H9 (cell line): Measurements from ENCODE around the gene VILL. TPM values are rescaled to one million over a fixed set of nuclear protein-coding genes. Genes with fewer than 3 reads are reported as not detected.

Experiments
- DNase-seq: peaks from one replicate; pipeline ENCODE4 v3.0.0-alpha.2; 2017
- H2AFZ ChIP-seq: one replicate; pipeline ENCODE4 v1.6.1; 2013; ENCODE audit warnings: mild to moderate bottlenecking, low read length, control low read depth, moderate library complexity
- H2AK5ac ChIP-seq: 2 replicates; pipeline ENCODE4 v1.6.1; 2013; ENCODE audit warnings: low read length, control low read depth, mixed read lengths; ENCODE audit not compliant: insufficient read length
- H2BK120ac ChIP-seq: one replicate; pipeline ENCODE4 v1.6.1; 2013; ENCODE audit warnings: low read depth, mild to moderate bottlenecking, low read length, control low read depth, inconsistent platforms; ENCODE audit not compliant: poor library complexity, severe bottlenecking
- H2BK12ac ChIP-seq: 2 replicates; pipeline ENCODE4 v1.6.1; 2013; ENCODE audit warnings: low read length, control low read depth, mixed read lengths, low read depth; ENCODE audit not compliant: insufficient read length
- H2BK15ac ChIP-seq: 2 replicates; pipeline ENCODE4 v1.6.1; 2013; ENCODE audit warnings: low read depth, low read length, control low read depth
- H2BK20ac ChIP-seq: one replicate; pipeline ENCODE4 v1.6.1; 2013; ENCODE audit warnings: low read depth, mild to moderate bottlenecking, low read length, control low read depth, inconsistent platforms; ENCODE audit not compliant: poor library complexity, severe bottlenecking
- H2BK5ac ChIP-seq: 2 replicates; pipeline ENCODE4 v1.6.1; 2013; ENCODE audit warnings: low read length, control low read depth, mixed read lengths; ENCODE audit not compliant: insufficient read length
- H3K14ac ChIP-seq: 2 replicates; pipeline ENCODE4 v1.6.1; 2013; ENCODE audit warnings: low read length, control low read depth; ENCODE audit not compliant: insufficient read depth
- H3K18ac ChIP-seq: 2 replicates; pipeline ENCODE4 v1.6.1; 2013; ENCODE audit warnings: low read depth, mild to moderate bottlenecking, mixed read lengths, low read length, control low read depth; ENCODE audit not compliant: insufficient read length
- H3K23ac ChIP-seq: 2 replicates; pipeline ENCODE4 v1.6.1; 2013; ENCODE audit warnings: low read length, control low read depth, mixed read lengths, low read depth; ENCODE audit not compliant: insufficient read length
- H3K23me2 ChIP-seq: 2 replicates; pipeline ENCODE4 v1.6.1; 2013; ENCODE audit warnings: low read depth, mild to moderate bottlenecking, mixed read lengths, low read length, control low read depth; ENCODE audit not compliant: insufficient read length, poor library complexity, severe bottlenecking
- H3K27ac ChIP-seq: 2 replicates; pipeline ENCODE4 v1.5.1; 2013; ENCODE audit warnings: low read length, control low read depth, mixed read lengths, low read depth; ENCODE audit not compliant: insufficient read length
- H3K27me3 ChIP-seq: 2 replicates; pipeline ENCODE4 v1.6.1; 2013; ENCODE audit warnings: low read length, control low read depth, inconsistent platforms; ENCODE audit not compliant: insufficient read depth
- H3K4ac ChIP-seq: 2 replicates; pipeline ENCODE4 v1.6.1; 2013; ENCODE audit warnings: low read depth, mild to moderate bottlenecking, control low read depth, inconsistent platforms, low read length, moderate library complexity
- H3K4me1 ChIP-seq: 2 replicates; pipeline ENCODE4 v1.6.1; 2013; ENCODE audit warnings: low read length, control low read depth, inconsistent platforms; ENCODE audit not compliant: insufficient read depth
- H3K4me2 ChIP-seq: 2 replicates; pipeline ENCODE4 v1.6.1; 2013; ENCODE audit warnings: low read length, control low read depth, mixed read lengths; ENCODE audit not compliant: insufficient read length, insufficient read depth
- H3K56ac ChIP-seq: 2 replicates; pipeline ENCODE4 v1.6.1; 2013; ENCODE audit warnings: low read depth, mild to moderate bottlenecking, mixed read lengths, low read length, control low read depth; ENCODE audit not compliant: insufficient read length
- H3K79me1 ChIP-seq: 2 replicates; pipeline ENCODE4 v1.6.1; 2013; ENCODE audit warnings: low read depth, mild to moderate bottlenecking, moderate library complexity, low read length, control low read depth, inconsistent platforms; ENCODE audit not compliant: insufficient read depth, poor library complexity, severe bottlenecking
- H3K79me2 ChIP-seq: 2 replicates; pipeline ENCODE4 v1.6.1; 2013; ENCODE audit warnings: low read length, control low read depth, inconsistent platforms; ENCODE audit not compliant: insufficient read depth
- H3K9ac ChIP-seq: 2 replicates; pipeline ENCODE4 v1.6.1; 2013; ENCODE audit warnings: low read length, control low read depth, mixed read lengths; ENCODE audit not compliant: insufficient read length; ENCODE audit errors: extremely low read depth
- H3K9me3 ChIP-seq: one replicate; pipeline ENCODE4 v1.6.1; 2013; ENCODE audit warnings: low read depth, low read length, inconsistent platforms; ENCODE audit not compliant: control insufficient read depth
- H3T11ph ChIP-seq: one replicate; pipeline ENCODE4 v1.6.1; 2013; ENCODE audit warnings: mild to moderate bottlenecking, low read length, control low read depth, inconsistent platforms
- H4K20me1 ChIP-seq: one replicate; pipeline ENCODE4 v1.6.1; 2013; ENCODE audit not compliant: control insufficient read depth, insufficient read length, insufficient read depth
- H4K5ac ChIP-seq: 2 replicates; pipeline ENCODE4 v1.6.1; 2013; ENCODE audit warnings: low read depth, mild to moderate bottlenecking, mixed read lengths, low read length, control low read depth; ENCODE audit not compliant: insufficient read length
- H4K8ac ChIP-seq: replicated peaks from 2 replicates; pipeline ENCODE4 v1.6.1; 2013; ENCODE audit warnings: low read length, control low read depth, mixed read lengths, low read depth; ENCODE audit not compliant: insufficient read length
- H4K91ac ChIP-seq: 2 replicates; pipeline ENCODE4 v1.6.1; 2013; ENCODE audit warnings: low read depth, mild to moderate bottlenecking, moderate library complexity, mixed read lengths, low read length, control low read depth; ENCODE audit not compliant: insufficient read length
- H3K27ac Mint-ChIP-seq, 3 experiments: 2 replicates in 2 of 3; 3 replicates in 1 of 3; pipeline ENCODE4 v1.8.0; 2020 to 2021; ENCODE audit warnings: mixed read lengths in 3 of 3, mild to moderate bottlenecking in 1 of 3, moderate library complexity in 1 of 3
- H3K27me3 Mint-ChIP-seq: 2 replicates; pipeline ENCODE4 v1.8.0; 2021; ENCODE audit warnings: low read depth, mild to moderate bottlenecking, moderate library complexity, mixed read lengths
- H3K36me3 Mint-ChIP-seq, 3 experiments: 2 replicates in 2 of 3; 3 replicates in 1 of 3; pipeline ENCODE4 v1.8.0; 2020 to 2021; ENCODE audit warnings: low read depth in 3 of 3, mixed read lengths in 3 of 3; ENCODE audit not compliant: insufficient read depth in 1 of 3
- H3K4me1 Mint-ChIP-seq, 2 experiments: 2 replicates each; pipeline ENCODE4 v1.8.0; 2020; ENCODE audit warnings: mixed read lengths in 2 of 2
- H3K4me3 Mint-ChIP-seq, 2 experiments: 2 replicates in 1 of 2; 3 replicates in 1 of 2; pipeline ENCODE4 v1.8.0; 2020 to 2021; ENCODE audit warnings: mild to moderate bottlenecking in 2 of 2, mixed read lengths in 2 of 2, moderate library complexity in 1 of 2
- H3K9me3 Mint-ChIP-seq, 2 experiments: 2 replicates in 1 of 2; 3 replicates in 1 of 2; pipeline ENCODE4 v1.8.0; 2020; ENCODE audit warnings: mild to moderate bottlenecking in 2 of 2, mixed read lengths in 2 of 2, moderate library complexity in 1 of 2
- WGBS: extraction: QIAGEN DNeasy Blood & Tissue Kit; methylation state at CpG from one replicate; pipeline ENCODE4 v1.1.7; 2013; ENCODE audit warnings: missing lambda C conversion rate, low lambda C conversion rate, mixed read lengths; ENCODE audit not compliant: insufficient read length; ENCODE audit errors: extremely low coverage; 5-methylcytosine and 5-hydroxymethylcytosine counted together
- total RNA-seq: library from RNA; stranded (reverse); gene quantifications from 2 replicates; pipeline ENCODE4 v1.2.1, GENCODE V29; 2021
- TF ChIP-seq, protein P1 (sequence below): fragments of 200-600 bp; sonication (generic); conservative IDR thresholded peaks from 3 replicates; pipeline ENCODE4 v1.8.0; 2021; ENCODE audit warnings: antibody characterized with exemption, mild to moderate bottlenecking

Gene VILL
- total RNA-seq, 1 experiment from 2014 or later, result 3.2 TPM

GRCh38 chr3:38007754-38008090 is 17.1 kb downstream of the VILL start:
- DNase-seq, result no peak
- WGBS, result no CpG with 5 or more reads among the region's 7 CpGs
- no peaks in the 10 kb centered on the region for H3K79me1 ChIP-seq

More at GRCh38 chr3:38007754-38008090, 17.1 kb downstream of the VILL start:
- no peaks in the 10 kb centered on the region for H4K20me1 ChIP-seq
- Mint-ChIP-seq H3K36me3 (peaks cover 0 to 17% (median 16%) of the 10 kb centered on the region in 3 experiments; a peak in 6 of 7 replicates), H3K4me1 (peaks cover 7 to 8% of the 10 kb centered on the region in 2 experiments), H3K27me3 (no peaks in the 10 kb centered on the region), H3K4me3 (no peak overlapping the region), H3K9me3 (no peaks in the 10 kb centered on the region; a peak in 1 of 5 replicates), H3K27ac (no peak overlapping the region; a peak in 1 of 7 replicates)
- H2BK5ac ChIP-seq, result no peak overlapping the region
- H3K4me1 ChIP-seq, result no peaks in the 10 kb centered on the region
- no peak overlapping the region for H2AK5ac ChIP-seq
- no peak overlapping the region for H4K5ac ChIP-seq
- H4K8ac ChIP-seq, result no peak overlapping the region
- H3K4me2 ChIP-seq, result no peak overlapping the region
- no peaks in the 10 kb centered on the region for H3K9me3 ChIP-seq
- no peak overlapping the region for H3K56ac ChIP-seq
- no peak overlapping the region for H2BK120ac ChIP-seq
- TF ChIP-seq, protein P1, sequence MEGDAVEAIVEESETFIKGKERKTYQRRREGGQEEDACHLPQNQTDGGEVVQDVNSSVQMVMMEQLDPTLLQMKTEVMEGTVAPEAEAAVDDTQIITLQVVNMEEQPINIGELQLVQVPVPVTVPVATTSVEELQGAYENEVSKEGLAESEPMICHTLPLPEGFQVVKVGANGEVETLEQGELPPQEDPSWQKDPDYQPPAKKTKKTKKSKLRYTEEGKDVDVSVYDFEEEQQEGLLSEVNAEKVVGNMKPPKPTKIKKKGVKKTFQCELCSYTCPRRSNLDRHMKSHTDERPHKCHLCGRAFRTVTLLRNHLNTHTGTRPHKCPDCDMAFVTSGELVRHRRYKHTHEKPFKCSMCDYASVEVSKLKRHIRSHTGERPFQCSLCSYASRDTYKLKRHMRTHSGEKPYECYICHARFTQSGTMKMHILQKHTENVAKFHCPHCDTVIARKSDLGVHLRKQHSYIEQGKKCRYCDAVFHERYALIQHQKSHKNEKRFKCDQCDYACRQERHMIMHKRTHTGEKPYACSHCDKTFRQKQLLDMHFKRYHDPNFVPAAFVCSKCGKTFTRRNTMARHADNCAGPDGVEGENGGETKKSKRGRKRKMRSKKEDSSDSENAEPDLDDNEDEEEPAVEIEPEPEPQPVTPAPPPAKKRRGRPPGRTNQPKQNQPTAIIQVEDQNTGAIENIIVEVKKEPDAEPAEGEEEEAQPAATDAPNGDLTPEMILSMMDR, result no peak
- H3K18ac ChIP-seq, result no peak overlapping the region
- H3K79me2 ChIP-seq, result no peaks in the 10 kb centered on the region
- H2AFZ ChIP-seq, result no peak overlapping the region
- no peaks in the 10 kb centered on the region for H3K23me2 ChIP-seq
- H3K23ac ChIP-seq, result no peak overlapping the region
- no peaks in the 10 kb centered on the region for H3K27me3 ChIP-seq
- H2BK15ac ChIP-seq, result no peak overlapping the region
- H2BK12ac ChIP-seq, result no peak overlapping the region
- H3K9ac ChIP-seq, result no peak overlapping the region
- H2BK20ac ChIP-seq, result no peak overlapping the region
- no peak overlapping the region for H4K91ac ChIP-seq
- no peak overlapping the region for H3T11ph ChIP-seq
- H3K14ac ChIP-seq, result no peak overlapping the region
- no peak overlapping the region for H3K27ac ChIP-seq
- no peak overlapping the region for H3K4ac ChIP-seq
